Heart right ventricle (tissue), 16 donors: ENCODE data around the gene KCNJ10. TPM values are rescaled to one million over a fixed set of nuclear protein-coding genes. Genes with fewer than 3 reads are reported as not detected.

Source experiments
- ATAC-seq, 8 donors: fragments of 200-7000 bp; cut with Tn5 transposase; one replicate each; pipeline ENCODE4 v1.9.1; 2020; ENCODE audit warnings: mild to moderate bottlenecking in 8 of 8, moderate library complexity in 8 of 8, moderate number of reproducible peaks in 1 of 8
- DNase-seq, 2 donors: peaks; one replicate each; pipeline ENCODE4 v3.0.0-alpha.2; 2020
- H3K27ac ChIP-seq, 10 donors: fragments of 200-600 bp; sonication (generic) in 2 of 10; one replicate each; pipeline versions ENCODE4 v1.5.0 to v1.8.0; 2020 to 2022; ENCODE audit warnings: mild to moderate bottlenecking in 3 of 10
- H3K27me3 ChIP-seq, 7 donors: fragments of 200-600 bp; one replicate each; pipeline ENCODE4 v1.8.0; 2021 to 2022; ENCODE audit warnings: mild to moderate bottlenecking in 2 of 7
- H3K36me3 ChIP-seq, 9 donors: fragments of 200-600 bp; sonication (generic) in 1 of 9; one replicate each; pipeline versions ENCODE4 v1.5.0 to v1.8.0; 2020 to 2022; ENCODE audit warnings: mild to moderate bottlenecking in 2 of 9
- H3K4me1 ChIP-seq, 9 donors: fragments of 200-600 bp; sonication (generic) in 1 of 9; one replicate each; pipeline versions ENCODE4 v1.5.0 to v1.8.0; 2020 to 2022; ENCODE audit warnings: mild to moderate bottlenecking in 4 of 9
- H3K4me3 ChIP-seq, 10 donors: fragments of 200-600 bp; sonication (generic) in 2 of 10; one replicate each; pipeline versions ENCODE4 v1.5.0 to v1.8.0; 2020 to 2022; ENCODE audit warnings: mild to moderate bottlenecking in 7 of 10, moderate library complexity in 2 of 10
- H3K9me3 ChIP-seq, 11 donors: fragments of 200-600 bp in 10 of 11; sonication (generic) in 2 of 11; one replicate each; pipeline versions ENCODE4 v1.5.0 to v1.8.0; 2013 to 2022; ENCODE audit warnings: mild to moderate bottlenecking in 2 of 11, control low read depth in 1 of 11, moderate library complexity in 1 of 11
- WGBS, 2 donors: extraction: QIAGEN DNeasy Blood & Tissue Kit; methylation state at CpG; one replicate each; pipeline ENCODE4 v1.1.7; 2013; ENCODE audit warnings: inconsistent platforms in 1 of 2; 5-methylcytosine and 5-hydroxymethylcytosine counted together
- intact Hi-C, 10 donors: fragments of 100-400 bp; cut with DNase I; formaldehyde crosslinking; loops; one replicate each; pipeline versions ENCODE4 v1.11.1 to v1.14.2; 2022
- polyA plus RNA-seq, 2 donors: library from polyadenylated mRNA; stranded (reverse); fragments of 200-250 nt; gene quantifications; one replicate each; pipeline ENCODE4 v1.2.3, GENCODE V29; 2013
- total RNA-seq, 10 donors: library from RNA; stranded (reverse); fragmentation: NEBNext Ultra II Directional in 3 of 10; extraction: Animal tissue kit (Norgen Biotek cat#: 25700) in 3 of 10; gene quantifications; one replicate each; pipeline versions ENCODE4 v1.2.1 to v1.2.4, GENCODE V29; 2021 to 2023
- TF ChIP-seq, protein P1 (sequence below), 9 donors: fragments of 200-600 bp; sonication (generic) in 2 of 9; IDR thresholded peaks; one replicate each; pipeline versions ENCODE4 v1.5.0 to v1.8.0; 2021 to 2022; ENCODE audit warnings: antibody characterized with exemption in 9 of 9, mild to moderate bottlenecking in 5 of 9, moderate library complexity in 1 of 9
- donor health status: Arrhythmogenic right ventricular cardiomyopathy.
- donor health status: ischemic (EF 13 %, LVEDD 7.1; RV severe dilation, severe dysfunction).
- donor health status: healthy with polysubstance abuse.
- donor health status: DM: no; HTN: yes; CAD: no.
- donor health status: DM: no; HTN: no; CAD: no.
- donor health status: ischemic (EF 25% LVEDD 6.9; RV normal size, moderate dysfunction).
- donor health status: ischemic (EF 25% LVEDD 5.7; RV mildly dilated, moderate dysfunction).
- donor health status: healthy.
- donor health status: DM: yes; HTN: yes; CAD: no.
- donor health status: Ischemic cardiomyopathy.
- donor health status: ischemic (EF 35%, LVEDD 5.7; RV mildly dilated, moderate dysfunction).
- donor health status: nonischemic (EF 11% LVEDD 7.7; RV severe dilation, severe dysfunction).
- donor health status: DM: yes; HTN: yes; CAD: no.
- donor health status: PGD.
- donor health status: ischemic (EF 29% LVEDD 5.4; RV normal size, mild dysfunction).
- donor health status: nonischemic (EF 23%, LVEDD 6.1; RV moderate dilation, normal function).

KCNJ10 gene
- total and polyA plus RNA-seq, 12 donors = 0.09 to 1.9 TPM; not detected in 10

DNA sequence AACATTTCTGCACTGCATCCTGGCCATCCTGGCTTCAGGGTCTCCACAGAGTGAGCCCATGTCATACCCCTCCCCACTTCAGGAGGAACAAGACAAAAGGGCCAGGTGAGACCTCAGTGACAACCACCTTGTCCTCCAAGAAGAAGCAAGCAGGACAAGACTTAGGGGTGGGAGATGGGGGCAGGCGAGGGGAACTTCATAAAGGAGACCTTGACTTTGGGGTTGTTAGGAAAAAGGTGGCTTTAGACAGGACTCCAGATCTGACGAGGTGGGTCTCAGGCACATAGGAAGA is 91.9 kb downstream of the KCNJ10 start:
- no peak overlapping the region for H3K27ac ChIP-seq
- WGBS, 2 donors = 78 to 81% methylated on average over 2 of the region's 2 CpGs
- TF ChIP-seq, protein P1, sequence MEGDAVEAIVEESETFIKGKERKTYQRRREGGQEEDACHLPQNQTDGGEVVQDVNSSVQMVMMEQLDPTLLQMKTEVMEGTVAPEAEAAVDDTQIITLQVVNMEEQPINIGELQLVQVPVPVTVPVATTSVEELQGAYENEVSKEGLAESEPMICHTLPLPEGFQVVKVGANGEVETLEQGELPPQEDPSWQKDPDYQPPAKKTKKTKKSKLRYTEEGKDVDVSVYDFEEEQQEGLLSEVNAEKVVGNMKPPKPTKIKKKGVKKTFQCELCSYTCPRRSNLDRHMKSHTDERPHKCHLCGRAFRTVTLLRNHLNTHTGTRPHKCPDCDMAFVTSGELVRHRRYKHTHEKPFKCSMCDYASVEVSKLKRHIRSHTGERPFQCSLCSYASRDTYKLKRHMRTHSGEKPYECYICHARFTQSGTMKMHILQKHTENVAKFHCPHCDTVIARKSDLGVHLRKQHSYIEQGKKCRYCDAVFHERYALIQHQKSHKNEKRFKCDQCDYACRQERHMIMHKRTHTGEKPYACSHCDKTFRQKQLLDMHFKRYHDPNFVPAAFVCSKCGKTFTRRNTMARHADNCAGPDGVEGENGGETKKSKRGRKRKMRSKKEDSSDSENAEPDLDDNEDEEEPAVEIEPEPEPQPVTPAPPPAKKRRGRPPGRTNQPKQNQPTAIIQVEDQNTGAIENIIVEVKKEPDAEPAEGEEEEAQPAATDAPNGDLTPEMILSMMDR (IDR thresholded peaks at IDR 0.05) = no peak
- DNase-seq (no peak), ATAC-seq (no peak)
- no peak overlapping the region for H3K4me3 ChIP-seq
- peaks cover 0 to 43% (median 0%) of the 10 kb centered on the region in 7 donors for H3K27me3 ChIP-seq
- H3K9me3 ChIP-seq = no peaks in the 10 kb centered on the region
- H3K36me3 ChIP-seq = no peaks in the 10 kb centered on the region
- no peaks in the 10 kb centered on the region for H3K4me1 ChIP-seq
- intact Hi-C loops = no loop called here

DNA sequence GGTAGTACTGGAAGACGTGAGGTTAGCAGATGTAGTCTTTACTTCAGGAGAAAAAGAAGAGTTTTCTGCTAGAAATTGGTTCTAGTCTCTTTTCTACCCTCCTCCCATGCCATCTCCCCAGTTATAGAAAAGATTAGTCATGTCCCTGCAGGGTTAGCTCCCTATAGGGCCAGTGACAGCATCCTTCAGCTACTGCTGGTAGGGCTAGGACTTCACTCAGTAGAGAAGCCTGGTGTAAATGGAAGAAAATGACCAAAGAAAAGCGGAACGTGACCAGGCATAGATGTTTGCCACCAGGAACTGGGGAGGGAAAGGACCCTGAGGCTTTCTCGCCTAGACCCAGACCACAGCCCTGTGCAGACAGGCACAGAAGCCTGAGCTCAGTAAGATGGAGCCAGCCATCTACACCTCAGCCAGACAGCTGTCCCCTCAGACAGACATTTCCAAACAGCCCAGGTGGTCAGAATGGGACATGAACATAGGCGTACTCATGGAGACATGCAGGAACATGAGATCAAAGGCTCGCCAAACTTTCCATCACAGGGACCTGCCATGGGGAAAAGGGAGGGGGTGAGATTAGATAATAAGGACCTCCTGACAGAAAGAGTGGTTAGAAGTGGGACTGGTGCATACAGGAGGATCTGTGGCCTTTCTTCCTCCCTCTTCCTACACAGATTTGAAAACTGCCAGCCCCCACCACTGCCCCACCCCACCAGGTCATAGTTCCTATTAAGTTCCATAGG is 92.4 kb downstream of the KCNJ10 start:
- Histone ChIP-seq H3K27me3 (peaks cover 0 to 43% (median 0%) of the 10 kb centered on the region in 7 donors), H3K9me3 (no peaks in the 10 kb centered on the region), H3K4me3 (no peak overlapping the region), H3K4me1 (no peaks in the 10 kb centered on the region), H3K36me3 (no peaks in the 10 kb centered on the region), H3K27ac (no peak overlapping the region)
- TF ChIP-seq, protein P1 (IDR thresholded peaks at IDR 0.05) = no peak
- no peak for DNase-seq
- ATAC-seq = no peak
- WGBS, 2 donors = 83 to 84% methylated on average over 6 of the region's 6 CpGs
- intact Hi-C loops = no loop called here

DNA sequence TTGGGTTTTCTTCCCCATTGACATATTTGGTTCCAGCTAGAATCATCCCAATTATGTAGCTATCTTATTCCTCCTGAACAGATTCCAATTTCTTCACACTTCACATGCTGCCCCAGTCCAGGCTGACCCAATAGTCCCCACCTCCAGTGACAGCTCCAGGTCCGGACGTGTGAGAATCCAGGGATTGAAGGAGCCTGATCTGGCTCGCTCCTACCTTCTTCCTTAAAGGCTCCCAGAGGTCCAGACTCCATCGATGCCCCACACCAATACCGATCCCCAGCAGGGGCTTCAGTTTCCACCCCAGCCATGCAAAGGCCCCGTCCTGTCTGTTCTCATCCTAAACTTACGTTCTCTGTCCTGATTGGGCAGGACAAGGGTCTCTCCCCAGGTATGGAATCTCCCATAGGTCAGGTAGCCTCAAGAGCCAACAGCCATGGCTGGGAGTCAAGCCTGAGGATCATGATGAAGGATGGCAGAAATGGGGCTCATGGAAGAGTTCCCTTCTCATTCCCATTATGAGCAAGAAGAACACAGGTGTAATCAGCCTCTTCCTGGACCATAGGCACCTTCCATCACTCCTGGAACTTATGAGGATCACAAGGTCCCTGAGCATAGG is 95.5 kb downstream of the KCNJ10 start:
- Histone ChIP-seq H3K27me3 (peaks cover 0 to 43% (median 0%) of the 10 kb centered on the region in 7 donors), H3K36me3 (no peaks in the 10 kb centered on the region), H3K4me1 (no peaks in the 10 kb centered on the region), H3K9me3 (no peaks in the 10 kb centered on the region), H3K27ac (no peak overlapping the region), H3K4me3 (no peak overlapping the region)
- WGBS, 2 donors = 91 to 92% methylated on average over 7 of the region's 7 CpGs
- TF ChIP-seq, protein P1 (IDR thresholded peaks at IDR 0.05) = no peak
- no peak for ATAC-seq
- intact Hi-C loops = no loop called here
- DNase-seq = no peak

DNA sequence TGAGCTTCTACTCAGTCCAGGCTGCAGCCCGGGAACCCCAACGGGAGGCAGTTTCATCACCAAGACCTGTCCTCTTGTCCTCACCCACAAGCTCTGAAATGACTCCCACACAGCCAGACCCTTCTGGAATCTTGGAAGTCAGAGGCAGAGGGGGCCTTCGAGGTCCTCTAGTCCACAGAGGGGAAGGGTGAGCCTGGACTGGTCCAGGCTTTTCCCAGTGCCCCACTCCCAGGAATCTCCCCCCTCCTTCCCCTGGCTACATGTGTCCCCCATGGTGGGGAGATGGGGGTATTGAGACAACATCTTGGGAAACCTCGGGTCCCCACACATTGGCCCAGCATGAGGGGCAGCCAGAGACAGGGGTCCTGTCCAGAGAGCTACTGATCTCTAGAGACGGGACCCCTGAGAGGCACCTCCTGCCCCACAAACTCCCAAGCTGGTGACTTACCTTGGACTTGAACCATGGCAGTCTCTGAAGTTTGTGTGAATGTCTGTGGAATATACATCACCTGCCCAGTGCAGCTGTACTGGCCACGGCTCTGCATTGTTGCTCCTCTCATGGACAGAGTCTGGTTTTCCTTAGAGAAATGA is 96.5 kb downstream of the KCNJ10 start:
- ATAC-seq = no peak
- H3K4me3 ChIP-seq = no peak overlapping the region
- H3K9me3 ChIP-seq = no peaks in the 10 kb centered on the region
- TF ChIP-seq, protein P1 (IDR thresholded peaks at IDR 0.05) = no peak
- H3K4me1 ChIP-seq = no peaks in the 10 kb centered on the region
- H3K27ac ChIP-seq = no peak overlapping the region
- no peaks in the 10 kb centered on the region for H3K36me3 ChIP-seq
- DNase-seq = no peak
- intact Hi-C loops = no loop called here
- WGBS, 2 donors = 79 to 82% methylated on average over 6 of the region's 6 CpGs
- peaks cover 0 to 38% (median 0%) of the 10 kb centered on the region in 7 donors for H3K27me3 ChIP-seq
